GM12872 (cell line): Measurements from ENCODE around the gene NFYB.

Experiments
- TF ChIP-seq, protein P1 (sequence below): IDR thresholded peaks from 3 replicates; pipeline ENCODE4 v1.5.1; 2011; ENCODE audit warnings: low read depth, mild to moderate bottlenecking, low read length, moderate library complexity; ENCODE audit not compliant: insufficient read depth

Gene NFYB

DNA sequence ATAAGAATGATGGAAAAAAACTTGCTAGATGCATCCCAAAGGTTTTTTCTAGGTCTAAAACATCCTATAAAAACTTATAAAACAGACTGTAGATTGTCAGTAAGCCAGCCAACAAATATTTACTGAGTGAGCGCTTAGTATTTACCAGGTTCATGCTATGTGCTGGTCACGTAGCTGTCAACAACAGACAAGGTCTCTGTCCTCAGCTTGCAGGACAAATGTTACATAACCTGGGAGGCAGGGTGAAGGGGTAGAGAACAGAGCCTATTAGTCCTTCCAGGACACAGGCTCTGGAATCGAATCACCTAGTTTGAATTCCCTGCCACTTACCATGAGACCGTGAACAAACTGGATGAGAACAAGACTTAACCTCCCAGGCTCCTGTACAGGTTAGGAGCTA lies 6.4 kb downstream of the NFYB start:
- TF ChIP-seq, protein P1, sequence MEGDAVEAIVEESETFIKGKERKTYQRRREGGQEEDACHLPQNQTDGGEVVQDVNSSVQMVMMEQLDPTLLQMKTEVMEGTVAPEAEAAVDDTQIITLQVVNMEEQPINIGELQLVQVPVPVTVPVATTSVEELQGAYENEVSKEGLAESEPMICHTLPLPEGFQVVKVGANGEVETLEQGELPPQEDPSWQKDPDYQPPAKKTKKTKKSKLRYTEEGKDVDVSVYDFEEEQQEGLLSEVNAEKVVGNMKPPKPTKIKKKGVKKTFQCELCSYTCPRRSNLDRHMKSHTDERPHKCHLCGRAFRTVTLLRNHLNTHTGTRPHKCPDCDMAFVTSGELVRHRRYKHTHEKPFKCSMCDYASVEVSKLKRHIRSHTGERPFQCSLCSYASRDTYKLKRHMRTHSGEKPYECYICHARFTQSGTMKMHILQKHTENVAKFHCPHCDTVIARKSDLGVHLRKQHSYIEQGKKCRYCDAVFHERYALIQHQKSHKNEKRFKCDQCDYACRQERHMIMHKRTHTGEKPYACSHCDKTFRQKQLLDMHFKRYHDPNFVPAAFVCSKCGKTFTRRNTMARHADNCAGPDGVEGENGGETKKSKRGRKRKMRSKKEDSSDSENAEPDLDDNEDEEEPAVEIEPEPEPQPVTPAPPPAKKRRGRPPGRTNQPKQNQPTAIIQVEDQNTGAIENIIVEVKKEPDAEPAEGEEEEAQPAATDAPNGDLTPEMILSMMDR = no peak

DNA sequence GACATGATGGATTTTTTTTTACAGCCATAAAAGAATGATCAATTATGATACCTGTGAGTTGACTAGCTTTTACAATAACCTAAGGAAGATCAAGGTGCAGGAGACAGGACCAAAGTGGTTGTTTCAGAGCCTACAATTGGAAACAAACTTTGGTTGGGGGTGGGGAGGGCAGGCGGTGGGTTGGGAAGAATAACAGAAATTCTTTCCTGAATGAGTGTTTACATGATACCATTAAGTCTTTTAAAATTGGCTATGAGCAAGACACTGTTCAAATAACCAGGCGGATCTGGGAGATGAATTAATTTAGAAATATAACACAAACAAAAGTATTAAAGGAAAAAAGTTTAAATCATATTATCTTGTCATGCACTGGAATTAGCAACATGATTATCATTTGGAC lies 7.2 kb downstream of the NFYB start:
- TF ChIP-seq, protein P1 = no peak

DNA sequence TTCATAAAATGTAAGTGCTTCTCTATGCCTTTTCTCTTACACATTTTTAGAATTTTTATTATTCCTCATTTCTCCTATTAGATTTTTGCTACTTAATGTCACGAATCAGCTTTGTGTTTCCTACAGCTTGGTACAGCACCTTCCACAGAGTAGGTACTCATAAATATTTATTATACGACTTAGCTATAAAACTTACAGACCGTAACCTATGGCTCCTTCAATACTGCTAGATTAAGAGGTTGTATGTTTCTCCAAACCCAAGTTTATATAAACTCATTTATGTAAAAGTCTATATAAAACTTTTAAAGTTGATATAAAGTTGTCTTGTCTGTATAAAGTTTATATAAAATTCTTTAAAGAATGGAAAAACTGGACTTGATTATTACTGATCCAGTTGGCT lies 11.5 kb downstream of the NFYB start:
- TF ChIP-seq, protein P1 = no peak

DNA sequence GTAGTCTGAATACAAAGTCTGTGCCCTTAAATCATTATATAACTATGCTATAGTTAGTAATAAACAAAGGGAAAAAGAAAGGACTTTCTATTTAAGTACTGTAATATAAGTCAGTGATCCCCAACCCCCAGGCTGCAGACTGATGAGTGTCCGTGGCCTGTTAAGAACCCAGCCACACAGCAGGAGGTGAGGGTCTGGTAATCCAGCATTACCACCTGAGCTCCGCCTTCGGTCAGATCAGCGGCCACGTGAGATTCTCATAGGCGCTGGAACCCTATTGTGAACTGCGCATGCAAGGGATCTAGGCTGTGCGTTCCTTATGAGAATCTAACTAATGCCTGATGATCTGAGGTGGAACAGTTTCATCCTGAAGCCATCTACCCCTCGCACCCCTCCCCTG lies 15.7 kb downstream of the NFYB start:
- TF ChIP-seq, protein P1 = no peak

DNA sequence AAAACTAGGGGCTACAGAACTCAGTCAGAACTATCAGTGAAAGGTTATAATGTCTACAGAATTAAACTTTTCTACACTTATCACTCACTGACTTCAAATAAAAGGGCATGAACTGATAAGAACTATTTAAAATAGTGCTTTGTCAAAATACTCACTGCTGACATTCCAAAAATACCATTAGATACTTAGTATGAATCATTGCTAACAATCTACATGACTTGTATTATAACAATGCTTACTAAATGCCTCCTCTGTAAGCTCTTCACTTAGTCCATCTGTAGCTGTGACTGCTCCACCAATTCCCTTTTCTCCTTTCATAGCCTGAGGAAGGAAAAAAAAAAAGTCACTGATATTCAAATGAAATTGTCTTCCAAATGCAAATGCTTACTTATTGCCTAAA lies 17.0 kb downstream of the NFYB start:
- TF ChIP-seq, protein P1 = no peak

DNA sequence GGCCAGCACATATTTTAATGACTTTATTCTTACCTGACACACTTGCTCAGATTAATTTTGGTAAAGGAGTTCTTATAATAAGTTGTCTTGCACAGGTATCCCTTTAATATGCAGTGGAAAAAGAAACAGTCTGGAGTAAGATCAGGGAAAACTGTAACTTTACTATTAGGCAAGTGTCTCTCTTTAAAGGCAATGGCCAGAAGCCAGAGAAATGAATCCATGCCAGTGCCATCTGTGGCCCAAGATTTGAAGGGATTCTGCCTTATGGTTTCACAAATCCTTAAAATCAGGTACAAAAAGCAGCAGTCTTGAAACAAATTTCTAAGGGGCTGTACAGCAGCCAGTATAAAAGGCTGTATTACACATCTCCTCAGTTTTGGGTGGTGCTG lies 22.4 kb downstream of the NFYB start:
- TF ChIP-seq, protein P1 = no peak

DNA sequence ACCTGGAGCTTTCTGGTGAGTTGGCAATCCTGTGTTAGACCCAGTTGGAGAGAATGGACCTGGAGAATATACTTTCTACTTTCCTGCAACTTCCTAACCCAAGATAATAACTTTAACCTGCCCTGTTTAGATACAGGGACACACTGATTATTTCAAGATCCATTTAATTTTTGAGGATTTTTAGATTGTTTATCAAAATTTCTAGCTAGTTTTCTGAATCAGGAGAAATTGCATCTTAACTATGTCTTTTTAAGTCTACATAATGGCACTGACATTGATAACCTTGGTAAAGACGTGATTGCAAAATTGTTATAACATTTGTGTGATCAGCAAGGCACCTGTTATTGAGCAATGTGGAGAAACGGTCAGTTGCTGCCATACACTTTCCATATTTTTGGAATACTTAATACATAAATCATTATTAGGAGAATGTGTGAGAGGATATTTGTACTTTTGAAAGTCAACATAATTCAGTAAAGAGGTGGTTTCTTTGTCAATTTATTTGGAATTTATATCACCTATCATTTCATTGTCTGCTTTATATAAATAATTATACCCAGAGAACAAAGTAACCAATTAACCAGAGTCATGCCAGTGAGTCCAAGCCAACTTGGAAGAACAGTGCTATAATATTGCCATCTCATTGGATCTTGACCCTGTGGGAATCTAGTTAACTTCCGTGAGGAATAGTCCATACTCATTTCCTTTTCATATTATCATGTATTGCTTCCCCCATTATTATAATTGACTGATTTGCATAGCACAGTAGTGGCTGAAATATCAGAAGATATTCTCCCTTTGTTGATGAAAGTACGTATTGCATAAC lies 28.4 kb downstream of the NFYB start:
- TF ChIP-seq, protein P1 = no peak
